Mesodermal cell (in vitro differentiated cells): ENCODE results near the gene MEIOB. TPM values are rescaled to one million over a fixed set of nuclear protein-coding genes. Genes with fewer than 3 reads are reported as not detected.
"Not testable (repeated sequence)": the region's sequence is repeated elsewhere in the genome, so short reads cannot be mapped to it uniquely, and the experiment has no call there.

Experiments used
- H3K27ac ChIP-seq: 2 replicates; pipeline ENCODE4 v1.7.0; 2013; ENCODE audit warnings: mild to moderate bottlenecking, low read depth, low read length, moderate library complexity; ENCODE audit not compliant: severe bottlenecking
- H3K36me3 ChIP-seq: 2 replicates; pipeline ENCODE4 v1.7.1; 2013; ENCODE audit warnings: mild to moderate bottlenecking, low read length, moderate library complexity; ENCODE audit not compliant: control insufficient read depth, insufficient read depth
- H3K4me1 ChIP-seq: one replicate; pipeline ENCODE4 v1.7.1; 2013; ENCODE audit warnings: mild to moderate bottlenecking, low read length; ENCODE audit not compliant: insufficient read depth, control insufficient read depth, poor library complexity, severe bottlenecking
- H3K4me3 ChIP-seq: 2 replicates; pipeline ENCODE4 v1.7.0; 2013; ENCODE audit warnings: low read length, control low read depth, mild to moderate bottlenecking; ENCODE audit not compliant: insufficient read depth, poor library complexity, severe bottlenecking; ENCODE audit errors: extremely low read depth
- H3K9me3 ChIP-seq: 2 replicates; pipeline ENCODE4 v1.7.1; 2013; ENCODE audit warnings: mild to moderate bottlenecking, low read length, moderate library complexity; ENCODE audit not compliant: control insufficient read depth
- WGBS, 2 experiments: methylation state at CpG; one replicate each; pipeline ENCODE4 v1.1.5; 2013; ENCODE audit warnings: missing lambda C conversion rate in 2 of 2; ENCODE audit not compliant: insufficient coverage in 2 of 2; 5-methylcytosine and 5-hydroxymethylcytosine counted together
- polyA plus RNA-seq, 2 experiments: library from polyadenylated mRNA; stranded (reverse); fragments of 50-300 nt; gene quantifications; one replicate each; pipeline ENCODE4 v1.2.3, GENCODE V29; 2013

The MEIOB gene, protein sequence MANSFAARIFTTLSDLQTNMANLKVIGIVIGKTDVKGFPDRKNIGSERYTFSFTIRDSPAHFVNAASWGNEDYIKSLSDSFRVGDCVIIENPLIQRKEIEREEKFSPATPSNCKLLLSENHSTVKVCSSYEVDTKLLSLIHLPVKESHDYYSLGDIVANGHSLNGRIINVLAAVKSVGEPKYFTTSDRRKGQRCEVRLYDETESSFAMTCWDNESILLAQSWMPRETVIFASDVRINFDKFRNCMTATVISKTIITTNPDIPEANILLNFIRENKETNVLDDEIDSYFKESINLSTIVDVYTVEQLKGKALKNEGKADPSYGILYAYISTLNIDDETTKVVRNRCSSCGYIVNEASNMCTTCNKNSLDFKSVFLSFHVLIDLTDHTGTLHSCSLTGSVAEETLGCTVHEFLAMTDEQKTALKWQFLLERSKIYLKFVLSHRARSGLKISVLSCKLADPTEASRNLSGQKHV
- not detected for polyA plus RNA-seq (2013, experiment 1 of 2)
- polyA plus RNA-seq (2013, experiment 2 of 2), result not detected

DNA sequence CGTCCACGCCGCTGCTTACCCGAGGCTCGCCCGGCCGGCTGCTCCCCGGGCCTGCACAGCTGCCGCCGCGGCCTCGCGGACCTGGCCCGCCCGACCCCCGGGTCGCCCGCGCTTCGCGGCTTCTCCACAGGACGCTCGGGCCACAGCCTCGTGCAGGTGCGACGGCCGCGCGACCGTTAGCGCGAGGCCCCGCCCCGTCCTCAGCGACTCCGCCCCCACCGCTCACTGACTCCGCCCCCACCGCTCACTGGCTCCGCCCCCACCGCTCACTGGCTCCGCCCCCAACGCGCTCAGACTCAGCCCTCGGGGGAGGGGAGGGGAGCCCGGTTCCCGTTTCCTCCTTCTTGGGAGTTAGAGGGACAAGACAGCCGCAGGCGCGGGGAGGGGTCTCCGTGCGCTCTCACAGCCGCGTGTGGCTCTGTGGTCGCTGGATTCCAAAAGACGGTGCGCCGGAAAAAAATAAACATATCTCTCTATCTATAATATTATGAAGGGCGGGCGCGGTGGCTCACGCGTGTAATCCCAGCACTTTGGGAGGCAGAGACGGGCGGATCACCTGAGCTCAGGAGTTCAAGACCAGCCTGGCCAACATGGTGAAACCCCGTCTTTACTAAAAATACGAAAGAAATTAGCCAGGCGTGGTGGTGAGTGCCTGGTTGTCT is at the start of gene MEIOB:
Gene MEIOB, minus strand, starts transcription at position 191 of the 662 bp plus-strand sequence. CDS start 3,989 bp downstream, outside the sequence.
- Histone ChIP-seq H3K4me1 (no peaks in the 10 kb centered on the region), H3K36me3 (no peaks in the 10 kb centered on the region), H3K27ac (no peak within 1 kb of the TSS), H3K4me3 (no peak within 1 kb of the TSS), H3K9me3 (no peaks in the 10 kb centered on the region)
- WGBS, 2 experiments, result 33 to 52% methylated on average over 18 to 31 of the region's 68 CpGs

- H3K27ac ChIP-seq, result no peak overlapping the region
- H3K9me3 ChIP-seq, result no peaks in the 10 kb centered on the region
- WGBS, 2 experiments, result 9 to 12% methylated on average over 11 of the region's 15 CpGs
- peaks cover 4% of the 10 kb centered on the region for H3K4me1 ChIP-seq
- no peaks in the 10 kb centered on the region for H3K36me3 ChIP-seq
- H3K4me3 ChIP-seq, result no peak overlapping the region
Measured at GRCh38 chr16:1920727-1921171, 48.8 kb upstream of the MEIOB start.

GRCh38 chr16:1920122-1920521 is 48.2 kb upstream of the MEIOB start:
- not testable (repeated sequence) for H3K27ac ChIP-seq, H3K36me3 ChIP-seq, H3K4me3 ChIP-seq, H3K9me3 ChIP-seq, H3K4me1 ChIP-seq
- 61 to 63% methylated on average over 16 to 21 of the region's 21 CpGs for WGBS, 2 experiments

DNA sequence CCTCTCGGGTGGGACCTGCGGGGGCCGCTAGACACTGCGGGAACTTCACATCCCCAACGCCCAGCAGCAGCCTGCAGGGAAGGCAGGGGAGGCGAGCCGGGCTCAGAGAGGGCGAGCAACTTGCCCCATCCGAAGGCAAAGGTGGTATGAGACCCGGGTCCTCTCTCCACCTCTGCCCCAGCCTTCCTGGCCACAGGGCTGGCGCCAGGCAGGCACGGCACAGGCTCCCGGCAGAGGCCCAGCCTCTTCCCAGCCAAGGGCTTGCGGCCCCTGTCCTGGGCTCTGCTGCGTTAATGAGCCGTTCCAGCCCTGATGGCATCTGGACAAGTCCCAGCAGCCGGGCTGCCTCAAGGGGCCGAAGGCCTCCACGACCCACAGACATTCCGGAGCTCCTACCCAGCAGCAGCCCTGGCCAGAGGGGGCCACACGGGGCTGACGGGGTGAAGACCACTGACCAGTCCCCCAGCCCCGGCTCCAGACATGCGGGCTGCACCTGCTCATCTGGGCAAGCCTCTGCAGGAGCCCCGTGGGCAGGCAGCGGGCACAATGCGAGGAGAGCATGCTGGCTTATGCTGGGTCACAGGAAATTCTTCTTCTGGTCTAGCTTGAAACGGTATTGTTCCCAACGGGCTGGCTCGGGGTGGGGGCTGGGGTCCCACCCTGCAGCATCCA is 47.5 kb upstream of the MEIOB start:
- no peak overlapping the region for H3K4me3 ChIP-seq
- H3K27ac ChIP-seq, result no peak overlapping the region
- H3K9me3 ChIP-seq, result no peaks in the 10 kb centered on the region
- H3K36me3 ChIP-seq, result no peaks in the 10 kb centered on the region
- peaks cover 4% of the 10 kb centered on the region for H3K4me1 ChIP-seq
- 42 to 46% methylated on average over 27 to 28 of the region's 30 CpGs for WGBS, 2 experiments

DNA sequence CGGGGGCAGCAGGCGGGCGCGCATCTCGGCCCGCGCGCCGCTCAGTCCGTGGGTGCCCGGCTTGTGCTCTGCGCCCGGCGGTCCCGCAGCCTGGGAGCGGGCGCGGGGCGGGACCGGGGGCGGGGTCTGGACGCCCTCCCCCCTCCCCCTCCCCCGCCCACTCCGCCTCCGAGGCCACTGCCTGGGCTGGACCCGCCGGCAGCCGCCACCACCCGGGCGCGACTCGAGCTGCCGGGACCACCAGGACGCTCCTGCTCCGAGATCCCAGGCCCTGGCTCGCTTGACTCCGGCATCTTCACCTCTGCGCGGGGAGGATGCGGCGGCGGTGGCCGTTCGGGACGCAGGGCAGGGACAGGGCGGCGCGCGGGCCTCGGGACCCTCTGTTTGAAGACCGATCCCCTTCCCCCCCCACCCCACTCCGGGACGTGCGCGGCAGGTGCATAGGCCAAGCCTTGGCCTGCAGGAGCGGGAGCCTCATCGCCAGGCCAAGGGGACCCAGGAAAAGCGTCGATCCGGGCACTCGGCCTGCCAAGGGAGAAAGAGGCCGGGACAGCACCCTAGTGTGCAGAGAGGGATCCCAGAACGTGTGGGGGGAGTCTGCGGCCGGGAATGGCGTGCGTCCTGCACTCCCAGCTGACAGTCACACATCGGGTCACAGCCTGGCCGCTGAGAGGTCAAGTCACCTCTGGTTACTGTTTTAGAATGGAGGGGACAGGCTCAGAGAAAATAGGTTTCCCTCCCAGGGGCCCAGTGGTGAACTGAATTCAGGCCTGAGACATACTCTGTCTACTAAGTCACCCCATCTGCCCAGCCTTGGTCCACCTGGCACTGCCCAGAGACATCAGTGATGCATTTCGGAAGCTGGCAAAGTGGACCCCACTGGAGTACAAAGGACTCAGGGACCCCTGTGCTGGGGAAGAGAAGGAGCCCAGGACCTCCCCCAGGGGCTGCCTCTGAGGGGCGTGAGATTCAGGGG is 46.7 kb upstream of the MEIOB start, which contains the start of gene HS3ST6:
Gene HS3ST6, minus strand, starts transcription at position 65 of the 976 bp plus-strand sequence. CDS start 92 bp downstream, outside the sequence.
- Histone ChIP-seq H3K27ac (no peak within 1 kb of the TSS), H3K4me3 (peak within 1 kb of the TSS; percentile 19), H3K36me3 (no peaks in the 10 kb centered on the region), H3K4me1 (peaks cover 4% of the 10 kb centered on the region), H3K9me3 (no peaks in the 10 kb centered on the region)
- WGBS, 2 experiments, result 8 to 10% methylated on average over 33 to 40 of the region's 71 CpGs

DNA sequence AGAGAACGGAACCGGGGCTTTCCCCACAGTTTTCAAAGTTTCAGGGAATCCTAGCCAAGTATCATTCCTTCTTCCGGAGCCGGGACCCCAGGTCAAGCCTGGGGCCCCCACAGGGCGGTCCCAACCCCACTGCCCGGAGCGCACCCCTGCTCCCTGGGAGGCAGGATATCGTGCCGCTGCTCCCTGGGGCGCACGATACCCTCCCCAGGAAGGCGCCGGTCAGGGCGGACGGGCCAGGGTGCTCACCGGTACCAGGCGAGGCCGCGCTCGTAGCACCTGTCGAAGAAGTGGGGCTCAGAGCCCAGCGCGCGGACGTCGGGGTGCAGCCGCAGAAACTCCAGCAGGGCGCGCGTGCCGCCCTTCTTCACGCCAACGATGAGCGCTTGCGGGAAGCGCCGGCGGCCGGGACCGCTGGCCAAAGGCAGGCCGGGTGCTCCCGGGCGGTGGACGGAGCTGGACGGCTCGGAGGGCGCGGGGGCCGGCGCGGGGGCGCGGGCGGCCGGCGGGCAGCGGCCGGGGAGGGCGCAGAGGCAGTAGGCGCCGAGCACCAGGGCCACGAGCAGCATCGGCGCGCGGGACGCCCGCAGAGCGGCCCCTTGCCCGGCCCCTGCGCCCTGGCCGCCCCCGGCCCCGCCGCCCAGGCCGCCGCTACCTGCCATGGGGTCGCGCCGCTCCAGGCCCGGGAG is 45.8 kb upstream of the MEIOB start:
- Histone ChIP-seq H3K9me3 (no peaks in the 10 kb centered on the region), H3K27ac (no peak overlapping the region), H3K4me1 (peaks cover 6% of the 10 kb centered on the region), H3K4me3 (peak overlapping the region; percentile 19), H3K36me3 (no peaks in the 10 kb centered on the region)
- 3% methylated on average over 67 to 68 of the region's 81 CpGs for WGBS, 2 experiments

DNA sequence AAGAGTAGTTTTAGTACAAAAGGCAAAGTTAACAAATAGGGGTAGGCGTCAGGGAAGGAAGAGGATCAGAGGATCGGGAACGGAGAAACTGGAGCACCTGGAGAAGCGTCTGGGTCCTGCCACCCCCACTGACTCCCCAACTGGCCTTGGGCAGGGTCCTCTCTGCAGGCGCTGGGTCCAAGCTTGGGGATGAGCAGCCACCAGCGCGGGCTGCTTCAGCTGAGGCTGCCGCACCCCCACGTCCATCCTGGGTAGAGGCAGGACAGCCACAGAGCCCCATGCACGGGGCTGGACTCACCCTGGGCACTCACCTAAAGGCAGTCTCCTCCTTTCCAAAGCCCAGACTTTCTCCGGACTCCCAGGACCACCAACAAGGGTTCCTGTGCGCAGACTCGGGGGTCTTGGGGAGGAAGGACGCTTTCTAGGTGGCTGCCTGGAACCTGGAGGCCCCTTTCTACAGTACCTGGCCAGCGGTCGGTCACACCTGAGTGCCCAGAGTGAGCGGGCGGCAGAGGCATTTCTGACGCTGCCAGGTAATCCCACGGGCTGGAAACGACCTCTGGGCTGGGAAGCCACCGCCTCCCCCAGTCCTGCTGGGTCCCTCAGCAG is 45.2 kb upstream of the MEIOB start:
- Histone ChIP-seq H3K27ac (no peak overlapping the region), H3K4me3 (no peak overlapping the region), H3K9me3 (no peaks in the 10 kb centered on the region), H3K36me3 (no peaks in the 10 kb centered on the region), H3K4me1 (peaks cover 6% of the 10 kb centered on the region)
- WGBS, 2 experiments, result 7 to 16% methylated on average over 19 to 20 of the region's 22 CpGs

DNA sequence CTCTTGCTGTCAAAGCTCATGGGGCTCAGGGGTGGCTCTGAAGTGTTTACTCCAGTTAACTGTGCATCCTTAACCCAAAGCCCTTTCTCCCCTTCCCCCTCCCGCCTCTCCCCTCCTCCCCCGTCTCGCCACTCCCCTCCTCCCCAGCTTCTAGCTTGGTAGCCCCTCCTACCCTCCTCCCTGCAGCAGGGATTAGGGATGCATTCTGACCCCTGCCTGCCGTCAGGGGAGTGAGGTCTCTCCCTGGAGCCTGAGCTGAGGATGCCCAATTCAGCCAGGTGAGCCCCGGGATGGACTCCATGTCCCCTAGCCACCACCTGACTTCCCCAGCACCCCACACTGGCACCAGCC is 44.7 kb upstream of the MEIOB start:
- 7% methylated on average over 3 of the region's 5 CpGs; no CpG with 5 or more reads in 1 of the 2 experiments for WGBS, 2 experiments
- Histone ChIP-seq H3K9me3 (no peaks in the 10 kb centered on the region), H3K27ac (no peak overlapping the region), H3K4me1 (peaks cover 6% of the 10 kb centered on the region), H3K4me3 (no peak overlapping the region), H3K36me3 (no peaks in the 10 kb centered on the region)
